Measurements from ENCODE around the gene CPLANE1.
"Not testable (repeated sequence)": the region's sequence is repeated elsewhere in the genome, so short reads cannot be mapped to it uniquely, and the experiment has no call there.

The CPLANE1 gene

DNA sequence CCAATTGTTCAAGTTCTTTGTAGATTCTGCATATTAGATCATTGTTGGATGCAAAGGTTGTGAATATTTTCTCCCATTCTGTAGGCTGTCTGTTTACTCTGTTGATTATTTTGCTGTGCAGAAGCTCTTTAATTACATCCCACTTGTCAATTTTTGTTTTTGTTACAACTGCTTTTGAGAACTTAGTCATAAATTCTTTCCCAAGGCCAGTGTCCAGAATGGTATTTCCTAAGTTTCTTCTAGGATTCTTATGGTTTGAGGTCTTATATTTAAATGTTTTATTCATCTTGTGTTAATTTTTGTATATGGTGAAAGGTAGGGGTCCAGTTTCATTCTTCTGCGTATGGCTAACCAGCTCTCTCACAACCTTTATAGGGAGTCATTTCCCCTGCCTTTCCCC, 116.5 kb downstream of the CPLANE1 start:
- Mint-ChIP-seq H3K27me3 (no peaks in the 10 kb centered on the region), H3K9me3 (peaks cover 16% of the 10 kb centered on the region in 2 donors), H3K4me1 (no peaks in the 10 kb centered on the region), H3K27ac (no peak overlapping the region), H3K4me3 (no peak overlapping the region), H3K36me3 (peaks cover 55 to 72% of the 10 kb centered on the region in 2 donors)
- ATAC-seq (replicated peaks) (no peak), DNase-seq (no peak)

DNA sequence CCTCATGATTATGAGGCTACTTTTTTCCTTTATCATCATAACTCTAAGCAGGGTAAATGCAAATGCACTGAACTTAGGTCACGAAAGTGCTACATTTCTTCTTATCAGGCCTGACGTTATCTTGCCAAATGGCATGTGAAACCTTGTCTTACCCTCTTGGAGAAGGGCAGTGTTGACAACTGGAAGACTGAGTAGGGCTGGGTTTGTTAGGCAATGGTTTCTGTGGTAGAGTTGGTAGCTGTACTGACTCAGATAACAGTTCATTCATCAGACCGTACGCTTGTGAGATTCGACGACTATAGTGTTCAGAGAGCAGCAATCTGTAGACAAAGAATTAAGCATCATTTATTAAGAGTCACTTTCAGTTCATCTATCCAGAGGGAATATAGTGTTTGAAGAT, 127.7 kb downstream of the CPLANE1 start:
- Mint-ChIP-seq H3K4me1 (peaks cover 8 to 9% of the 10 kb centered on the region in 2 donors), H3K27ac (no peak overlapping the region), H3K9me3 (no peaks in the 10 kb centered on the region), H3K4me3 (no peak overlapping the region), H3K36me3 (peaks cover 22 to 29% of the 10 kb centered on the region in 2 donors), H3K27me3 (no peaks in the 10 kb centered on the region)
- DNase-seq (no peak), ATAC-seq (replicated peaks) (peak in 1 of 2 donors; percentile 39)

DNA sequence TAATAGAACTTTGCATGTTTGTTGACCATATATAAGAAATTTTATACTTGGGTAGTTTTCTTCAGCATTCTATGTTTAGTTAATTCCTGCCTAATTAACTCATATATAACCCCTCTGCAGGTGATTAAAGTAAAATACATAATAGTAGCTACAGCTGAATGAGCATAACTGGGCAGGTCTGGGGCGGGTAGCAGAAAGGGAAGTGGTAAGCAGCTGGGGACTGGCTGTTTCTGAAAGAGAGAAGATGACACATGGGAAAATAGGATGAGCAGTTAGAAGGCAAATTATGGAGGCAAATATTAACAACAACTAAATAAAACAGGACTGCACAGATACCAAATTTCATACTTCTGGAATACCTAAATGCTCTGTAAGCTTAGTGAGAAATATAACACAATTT, 128.1 kb downstream of the CPLANE1 start:
- ATAC-seq (replicated peaks): peak; percentile 57 to 68
- H3K4me1 Mint-ChIP-seq: peaks cover 8 to 9% of the 10 kb centered on the region in 2 donors
- no peaks in the 10 kb centered on the region for H3K27me3 Mint-ChIP-seq

DNA sequence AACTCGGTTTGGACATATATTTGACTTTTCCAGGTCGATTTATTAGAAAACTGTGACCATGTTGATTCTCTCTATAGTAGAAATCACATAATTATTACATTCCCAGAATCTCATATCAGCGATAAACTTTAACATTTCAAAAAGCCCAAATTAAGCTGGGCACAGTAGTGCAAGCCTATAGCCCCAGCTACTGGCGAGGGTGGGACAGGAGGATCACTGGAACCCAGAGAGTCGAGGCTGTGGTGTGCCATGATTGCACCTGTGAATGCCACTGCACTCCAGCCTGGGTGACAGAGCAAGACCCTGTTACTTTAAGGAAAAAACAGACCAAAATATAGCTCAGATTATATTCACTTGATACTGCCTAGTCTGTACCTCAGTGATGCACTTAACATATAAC, 128.9 kb downstream of the CPLANE1 start:
- Mint-ChIP-seq H3K9me3 (no peaks in the 10 kb centered on the region), H3K4me1 (peaks cover 8 to 9% of the 10 kb centered on the region in 2 donors), H3K36me3 (peaks cover 25 to 26% of the 10 kb centered on the region in 2 donors), H3K27ac (no peak overlapping the region), H3K4me3 (no peak overlapping the region), H3K27me3 (no peaks in the 10 kb centered on the region)
- DNase-seq (no peak), ATAC-seq (replicated peaks) (no peak)

More for the DNA sequence above, 128.1 kb downstream of the CPLANE1 start:
- Mint-ChIP-seq H3K36me3 (peaks cover 22 to 29% of the 10 kb centered on the region in 2 donors), H3K9me3 (no peaks in the 10 kb centered on the region), H3K4me3 (no peak overlapping the region), H3K27ac (no peak overlapping the region)
- DNase-seq: no peak

GRCh38 chr5:37116359-37116758, 132.8 kb downstream of the CPLANE1 start:
- Mint-ChIP-seq H3K4me3 (no peak overlapping the region), H3K27ac (no peak overlapping the region), H3K9me3 (peaks cover 4% of the 10 kb centered on the region in 2 donors), H3K27me3 (no peaks in the 10 kb centered on the region), H3K4me1 (peaks cover 9 to 15% of the 10 kb centered on the region in 2 donors), H3K36me3 (peaks cover 44 to 50% of the 10 kb centered on the region in 2 donors)
- DNase-seq: no peak
- ATAC-seq (replicated peaks): no peak

GRCh38 chr5:37112383-37112991, 136.7 kb downstream of the CPLANE1 start:
- peaks cover 3 to 9% of the 10 kb centered on the region in 2 donors for H3K4me1 Mint-ChIP-seq
- no peaks in the 10 kb centered on the region for H3K27me3 Mint-ChIP-seq
- no peak overlapping the region for H3K4me3 Mint-ChIP-seq
- no peak for DNase-seq
- no peak overlapping the region for H3K27ac Mint-ChIP-seq
- peaks cover 50 to 66% of the 10 kb centered on the region in 2 donors for H3K36me3 Mint-ChIP-seq
- peaks cover 4% of the 10 kb centered on the region in 2 donors for H3K9me3 Mint-ChIP-seq
- ATAC-seq (replicated peaks): no peak

GRCh38 chr5:37111426-37112382, 137.5 kb downstream of the CPLANE1 start:
- no peak for DNase-seq
- Mint-ChIP-seq H3K4me3 (no peak overlapping the region), H3K9me3 (peaks cover 4% of the 10 kb centered on the region in 2 donors), H3K4me1 (peaks cover 3 to 9% of the 10 kb centered on the region in 2 donors), H3K27ac (no peak overlapping the region), H3K27me3 (no peaks in the 10 kb centered on the region), H3K36me3 (peaks cover 51 to 67% of the 10 kb centered on the region in 2 donors)
- ATAC-seq (replicated peaks): peak; percentile 60 to 64

DNA sequence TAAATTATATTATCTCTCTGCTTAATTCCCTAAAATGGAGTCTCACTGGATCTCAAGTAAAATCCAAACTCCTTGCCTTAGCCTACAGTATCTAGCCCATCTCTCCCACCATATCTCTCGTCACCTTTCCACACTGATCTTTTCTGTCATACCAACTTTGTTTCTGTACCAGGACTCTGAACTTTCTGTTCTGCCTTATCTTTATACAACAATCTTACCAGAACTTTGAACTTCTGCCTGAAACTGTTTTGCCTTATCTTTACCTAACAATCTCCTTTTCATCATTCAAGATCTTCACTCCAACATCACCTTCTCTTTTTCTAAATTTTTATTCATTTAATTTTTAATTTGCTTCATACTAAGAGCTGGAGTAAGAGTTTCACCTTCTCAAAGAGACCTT, 139.0 kb downstream of the CPLANE1 start:
- no peak overlapping the region for H3K27ac Mint-ChIP-seq

DNA sequence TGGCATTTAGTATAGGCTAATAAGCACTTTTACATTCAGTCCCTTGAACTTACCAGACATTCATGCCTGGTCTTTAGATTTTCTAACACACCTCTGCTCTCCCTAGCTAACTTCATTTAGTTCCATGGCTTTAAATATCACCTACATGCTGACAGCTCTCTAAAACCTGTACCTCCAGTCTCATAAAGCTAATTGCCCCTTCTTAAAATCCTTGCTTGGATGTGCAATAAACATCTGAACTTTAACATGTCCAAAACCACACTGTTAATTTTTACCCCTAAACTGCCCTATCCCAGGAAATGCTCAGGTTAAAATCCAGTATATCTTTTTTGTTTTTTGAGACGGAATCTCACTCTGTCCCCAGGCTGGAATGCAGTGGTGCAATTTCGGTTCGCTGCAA, 139.8 kb downstream of the CPLANE1 start:
- H3K9me3 Mint-ChIP-seq: peaks cover 4% of the 10 kb centered on the region in 2 donors
- DNase-seq: no peak
- H3K4me3 Mint-ChIP-seq: no peak overlapping the region
- no peak overlapping the region for H3K27ac Mint-ChIP-seq
- no peaks in the 10 kb centered on the region for H3K27me3 Mint-ChIP-seq
- no peak for ATAC-seq (replicated peaks)
- peaks cover 3 to 9% of the 10 kb centered on the region in 2 donors for H3K4me1 Mint-ChIP-seq
- peaks cover 61 to 72% of the 10 kb centered on the region in 2 donors for H3K36me3 Mint-ChIP-seq

More for the DNA sequence above, 139.0 kb downstream of the CPLANE1 start:
- no peak overlapping the region for H3K4me3 Mint-ChIP-seq
- ATAC-seq (replicated peaks) (no peak), DNase-seq (no peak)
- H3K36me3 Mint-ChIP-seq: peaks cover 57 to 69% of the 10 kb centered on the region in 2 donors
- H3K9me3 Mint-ChIP-seq: peaks cover 4% of the 10 kb centered on the region in 2 donors
- H3K27me3 Mint-ChIP-seq: no peaks in the 10 kb centered on the region
- peaks cover 3 to 9% of the 10 kb centered on the region in 2 donors for H3K4me1 Mint-ChIP-seq

DNA sequence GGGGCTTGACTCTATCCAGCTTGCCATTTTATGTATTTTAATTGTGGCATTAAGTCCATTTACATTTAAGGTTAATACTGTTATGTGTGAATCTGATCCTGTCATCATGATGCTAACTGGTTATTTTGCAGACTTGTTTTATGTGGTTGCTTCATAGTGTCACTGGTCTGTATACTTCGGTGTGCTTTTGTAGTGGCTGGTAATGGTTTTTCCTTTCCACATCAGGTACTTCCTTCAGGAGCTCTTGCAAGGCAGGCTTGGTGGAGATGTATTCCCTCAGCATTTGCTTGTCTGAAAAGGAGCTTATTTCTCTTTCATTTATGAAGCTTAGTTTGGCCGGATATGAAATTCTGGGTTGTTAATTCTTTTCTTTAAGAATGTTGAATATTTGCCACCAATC, 145.9 kb downstream of the CPLANE1 start:
- H3K36me3 Mint-ChIP-seq: peaks cover 60 to 69% of the 10 kb centered on the region in 2 donors

GRCh38 chr5:37099267-37099666, 149.9 kb downstream of the CPLANE1 start:
- H3K27me3 Mint-ChIP-seq; DNase-seq; ATAC-seq (replicated peaks); H3K4me1 Mint-ChIP-seq; H3K4me3 Mint-ChIP-seq; H3K27ac Mint-ChIP-seq: not testable (repeated sequence)
- H3K9me3 Mint-ChIP-seq: peaks cover 49 to 54% of the 10 kb centered on the region in 2 donors
- peaks cover 60 to 78% of the 10 kb centered on the region in 2 donors for H3K36me3 Mint-ChIP-seq

More for the DNA sequence above, 145.9 kb downstream of the CPLANE1 start:
- Mint-ChIP-seq H3K9me3 (peaks cover 33 to 38% of the 10 kb centered on the region in 2 donors), H3K27me3 (no peaks in the 10 kb centered on the region), H3K27ac (no peak overlapping the region), H3K4me3 (no peak overlapping the region), H3K4me1 (no peaks in the 10 kb centered on the region)
- ATAC-seq (replicated peaks) (no peak), DNase-seq (no peak)

GRCh38 chr5:37093795-37094194, 155.4 kb downstream of the CPLANE1 start:
- not testable (repeated sequence) for ATAC-seq (replicated peaks); H3K4me1 Mint-ChIP-seq; H3K27ac Mint-ChIP-seq; H3K4me3 Mint-ChIP-seq; DNase-seq; H3K27me3 Mint-ChIP-seq
- Mint-ChIP-seq H3K9me3 (peaks cover 19 to 21% of the 10 kb centered on the region in 2 donors), H3K36me3 (peaks cover 44 to 66% of the 10 kb centered on the region in 2 donors)

GRCh38 chr5:37090781-37091180, 158.4 kb downstream of the CPLANE1 start:
- H3K27me3 Mint-ChIP-seq: no peaks in the 10 kb centered on the region
- no peak for DNase-seq
- H3K4me1 Mint-ChIP-seq: no peaks in the 10 kb centered on the region
- H3K27ac Mint-ChIP-seq: no peak overlapping the region
- no peak overlapping the region for H3K4me3 Mint-ChIP-seq
- no peak for ATAC-seq (replicated peaks)
- peaks cover 29 to 54% of the 10 kb centered on the region in 2 donors for H3K36me3 Mint-ChIP-seq
- H3K9me3 Mint-ChIP-seq: peaks cover 0 to 1% of the 10 kb centered on the region in 2 donors

GRCh38 chr5:37090123-37090726, 159.0 kb downstream of the CPLANE1 start:
- no peak for ATAC-seq (replicated peaks)
- H3K9me3 Mint-ChIP-seq: peaks cover 0 to 1% of the 10 kb centered on the region in 2 donors
- no peaks in the 10 kb centered on the region for H3K4me1 Mint-ChIP-seq
- H3K36me3 Mint-ChIP-seq: peaks cover 30 to 53% of the 10 kb centered on the region in 2 donors
- no peak overlapping the region for H3K4me3 Mint-ChIP-seq
- no peak overlapping the region for H3K27ac Mint-ChIP-seq
- no peak for DNase-seq
- no peaks in the 10 kb centered on the region for H3K27me3 Mint-ChIP-seq
